ENCODE data around the gene RGS6. TPM values are rescaled to one million over a fixed set of nuclear protein-coding genes. Genes with fewer than 3 reads are reported as not detected.

The RGS6 gene
- total RNA-seq, 1 donor from 2014 or later, result 5.1 TPM

DNA sequence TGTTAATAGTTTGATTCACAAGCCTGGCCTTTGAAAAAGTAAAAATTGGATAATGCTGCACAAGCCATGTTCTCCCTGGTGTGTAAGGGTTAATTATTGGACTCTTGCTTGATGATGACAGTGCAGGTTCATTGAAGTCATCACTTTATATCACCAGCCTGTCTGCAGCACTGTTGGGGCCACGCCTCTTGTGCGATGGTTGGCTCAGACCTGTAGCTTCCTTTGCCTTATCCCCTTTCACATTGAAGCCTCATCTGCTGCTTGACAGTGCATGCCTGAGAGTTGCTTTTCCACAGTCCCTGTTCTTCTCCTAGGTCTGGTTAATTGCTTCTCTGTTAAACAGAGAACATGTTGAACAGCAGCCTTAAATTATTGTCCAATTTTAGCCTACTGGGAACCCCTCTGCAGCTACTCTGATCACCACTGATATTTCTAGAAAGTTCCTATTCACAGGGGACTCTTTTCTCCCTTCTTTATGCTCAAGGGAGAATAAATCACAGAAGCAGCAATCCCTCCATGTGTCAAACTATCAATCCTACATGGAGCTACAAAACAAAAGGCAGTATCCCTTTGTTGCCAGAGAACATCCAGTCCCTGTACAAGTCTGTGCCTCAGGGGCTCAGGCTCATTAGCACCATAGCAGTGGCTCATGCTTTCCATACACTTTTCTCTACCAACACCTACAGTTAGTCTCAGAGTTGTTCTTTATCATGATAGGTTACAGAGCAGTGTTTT lies 322.1 kb downstream of the RGS6 start:
- H3K4me1 Mint-ChIP-seq (ENCODE audit: low read depth), result no peaks in the 10 kb centered on the region
- no peak overlapping the region for H3K4me3 Mint-ChIP-seq (ENCODE audit: low read depth)
- H3K27ac Mint-ChIP-seq, result no peak overlapping the region
- H3K27me3 Mint-ChIP-seq, result no peaks in the 10 kb centered on the region
- H3K36me3 Mint-ChIP-seq (ENCODE audit: insufficient read depth), result no peaks in the 10 kb centered on the region
- DNase-seq (ENCODE audit: low spot score, unreplicated experiment), result no peak
- peaks cover 6% of the 10 kb centered on the region for H3K9me3 Mint-ChIP-seq (ENCODE audit: low read depth)
- TF ChIP-seq, protein P1, sequence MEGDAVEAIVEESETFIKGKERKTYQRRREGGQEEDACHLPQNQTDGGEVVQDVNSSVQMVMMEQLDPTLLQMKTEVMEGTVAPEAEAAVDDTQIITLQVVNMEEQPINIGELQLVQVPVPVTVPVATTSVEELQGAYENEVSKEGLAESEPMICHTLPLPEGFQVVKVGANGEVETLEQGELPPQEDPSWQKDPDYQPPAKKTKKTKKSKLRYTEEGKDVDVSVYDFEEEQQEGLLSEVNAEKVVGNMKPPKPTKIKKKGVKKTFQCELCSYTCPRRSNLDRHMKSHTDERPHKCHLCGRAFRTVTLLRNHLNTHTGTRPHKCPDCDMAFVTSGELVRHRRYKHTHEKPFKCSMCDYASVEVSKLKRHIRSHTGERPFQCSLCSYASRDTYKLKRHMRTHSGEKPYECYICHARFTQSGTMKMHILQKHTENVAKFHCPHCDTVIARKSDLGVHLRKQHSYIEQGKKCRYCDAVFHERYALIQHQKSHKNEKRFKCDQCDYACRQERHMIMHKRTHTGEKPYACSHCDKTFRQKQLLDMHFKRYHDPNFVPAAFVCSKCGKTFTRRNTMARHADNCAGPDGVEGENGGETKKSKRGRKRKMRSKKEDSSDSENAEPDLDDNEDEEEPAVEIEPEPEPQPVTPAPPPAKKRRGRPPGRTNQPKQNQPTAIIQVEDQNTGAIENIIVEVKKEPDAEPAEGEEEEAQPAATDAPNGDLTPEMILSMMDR (IDR thresholded peaks at IDR 0.05; ENCODE audit: unreplicated experiment), result no peak

DNA sequence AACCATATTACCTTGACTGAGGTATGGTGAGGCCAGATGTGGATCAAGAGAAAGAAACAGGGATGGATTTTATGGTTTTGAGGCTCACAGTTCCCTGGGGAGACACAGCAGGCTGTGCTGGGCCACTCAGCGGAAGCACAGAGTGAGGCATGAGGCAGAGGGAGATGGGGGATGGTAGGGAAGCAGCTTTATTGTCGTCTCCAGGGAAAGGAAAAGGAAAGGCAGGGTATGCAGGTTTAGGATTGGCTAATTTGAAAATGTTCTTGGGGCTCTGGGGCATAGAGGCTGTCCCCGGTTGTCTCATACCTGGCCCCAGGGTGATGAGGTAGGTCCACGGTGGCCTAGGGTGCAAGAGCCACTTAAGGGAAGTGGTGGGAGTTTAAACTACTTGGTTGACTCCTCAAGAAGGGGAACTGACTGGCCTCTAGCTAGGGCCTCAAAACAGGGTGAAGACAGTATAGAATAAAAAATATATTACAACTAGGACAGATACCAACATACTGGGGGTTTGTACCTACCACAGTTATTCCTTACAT lies 322.8 kb downstream of the RGS6 start:
- H3K27me3 Mint-ChIP-seq, result no peaks in the 10 kb centered on the region
- TF ChIP-seq, protein P1 (IDR thresholded peaks at IDR 0.05; ENCODE audit: unreplicated experiment), result no peak
- peaks cover 3% of the 10 kb centered on the region for H3K9me3 Mint-ChIP-seq (ENCODE audit: low read depth)
- H3K36me3 Mint-ChIP-seq (ENCODE audit: insufficient read depth), result no peaks in the 10 kb centered on the region
- no peak for DNase-seq (ENCODE audit: low spot score, unreplicated experiment)
- no peaks in the 10 kb centered on the region for H3K4me1 Mint-ChIP-seq (ENCODE audit: low read depth)
- H3K27ac Mint-ChIP-seq, result no peak overlapping the region
- H3K4me3 Mint-ChIP-seq (ENCODE audit: low read depth), result no peak overlapping the region

DNA sequence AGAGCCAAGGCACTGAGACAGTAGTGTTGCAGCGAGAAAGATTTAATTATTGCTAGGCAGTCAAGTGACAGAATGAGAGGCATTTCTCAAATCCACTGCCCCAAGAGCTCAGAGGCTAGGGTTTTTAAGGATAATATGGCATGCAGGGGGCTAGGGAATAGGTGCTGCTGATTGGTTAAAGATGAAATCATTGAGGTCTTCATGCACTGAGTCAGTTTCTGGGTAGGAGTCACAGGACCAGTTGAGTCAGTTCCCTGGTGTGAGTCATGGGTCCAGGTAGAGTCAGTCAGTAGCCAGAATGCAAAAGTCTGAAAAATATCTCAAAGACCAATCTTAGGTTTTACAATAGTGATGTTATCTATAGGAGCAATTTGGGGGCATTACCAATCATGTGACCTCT lies 323.8 kb downstream of the RGS6 start:
- H3K27ac Mint-ChIP-seq, result no peak overlapping the region
- H3K27me3 Mint-ChIP-seq, result no peaks in the 10 kb centered on the region
- TF ChIP-seq, protein P1 (IDR thresholded peaks at IDR 0.05; ENCODE audit: unreplicated experiment), result no peak
- no peaks in the 10 kb centered on the region for H3K36me3 Mint-ChIP-seq (ENCODE audit: insufficient read depth)
- H3K4me1 Mint-ChIP-seq (ENCODE audit: low read depth), result no peaks in the 10 kb centered on the region
- no peak overlapping the region for H3K4me3 Mint-ChIP-seq (ENCODE audit: low read depth)
- DNase-seq (ENCODE audit: low spot score, unreplicated experiment), result no peak
- peaks cover 3% of the 10 kb centered on the region for H3K9me3 Mint-ChIP-seq (ENCODE audit: low read depth)

DNA sequence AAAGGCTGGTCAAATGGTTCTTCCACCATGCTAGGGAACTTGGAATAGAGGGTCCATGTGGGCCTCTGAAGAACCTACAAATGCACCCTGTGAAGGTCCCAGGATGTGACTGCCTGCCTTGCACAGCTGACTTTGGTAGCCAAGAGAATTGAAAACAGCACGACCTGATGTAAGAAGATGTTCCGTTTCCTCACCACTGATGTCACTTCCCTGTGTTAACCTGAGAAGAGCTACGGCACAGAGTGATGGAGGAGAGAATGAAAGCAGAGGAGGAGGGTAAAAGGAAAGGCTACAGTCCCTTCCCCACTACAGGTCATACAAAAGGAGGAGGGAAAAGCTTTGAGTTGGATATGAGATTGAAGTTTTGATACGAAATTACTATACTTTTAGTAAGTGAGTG lies 328.8 kb downstream of the RGS6 start:
- H3K27me3 Mint-ChIP-seq, result peaks cover 6% of the 10 kb centered on the region
- DNase-seq (ENCODE audit: low spot score, unreplicated experiment), result no peak
- no peak overlapping the region for H3K27ac Mint-ChIP-seq
- peaks cover 1% of the 10 kb centered on the region for H3K9me3 Mint-ChIP-seq (ENCODE audit: low read depth)
- TF ChIP-seq, protein P1 (IDR thresholded peaks at IDR 0.05; ENCODE audit: unreplicated experiment), result no peak
- no peaks in the 10 kb centered on the region for H3K36me3 Mint-ChIP-seq (ENCODE audit: insufficient read depth)
- H3K4me1 Mint-ChIP-seq (ENCODE audit: low read depth), result no peaks in the 10 kb centered on the region
- H3K4me3 Mint-ChIP-seq (ENCODE audit: low read depth), result no peak overlapping the region

DNA sequence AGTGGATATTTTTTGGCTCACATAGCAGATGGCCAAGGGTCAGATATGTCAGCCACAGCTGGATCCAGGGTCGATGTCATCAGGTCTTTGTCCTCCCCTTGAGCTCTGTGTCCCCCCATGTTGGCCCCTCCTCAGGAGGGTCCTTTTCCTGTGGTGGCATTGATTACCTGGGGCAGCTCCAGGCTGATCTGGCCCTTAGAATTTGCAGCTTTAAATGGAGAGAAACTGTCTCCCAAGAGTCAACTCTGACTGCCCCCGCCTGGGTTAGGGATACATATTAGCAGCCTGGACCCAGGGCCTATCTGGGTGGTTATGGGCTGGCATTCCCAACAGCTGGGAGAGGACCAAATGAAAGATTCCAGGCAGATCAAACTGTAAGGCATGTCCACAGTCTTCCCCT lies 330.5 kb downstream of the RGS6 start:
- DNase-seq (ENCODE audit: low spot score, unreplicated experiment), result no peak
- Mint-ChIP-seq H3K9me3 (ENCODE audit: low read depth) (no peaks in the 10 kb centered on the region), H3K4me3 (ENCODE audit: low read depth) (no peak overlapping the region), H3K4me1 (ENCODE audit: low read depth) (no peaks in the 10 kb centered on the region), H3K27me3 (peaks cover 6% of the 10 kb centered on the region), H3K36me3 (ENCODE audit: insufficient read depth) (no peaks in the 10 kb centered on the region), H3K27ac (no peak overlapping the region)
- TF ChIP-seq, protein P1 (IDR thresholded peaks at IDR 0.05; ENCODE audit: unreplicated experiment), result no peak

All from progenitor cell of endocrine pancreas (in vitro differentiated cells).